GM12878 (cell line): ENCODE measurements around the gene RPS16. TPM values are rescaled to one million over a fixed set of nuclear protein-coding genes. Genes with fewer than 3 reads are reported as not detected.

ENCODE experiments used
- ATF7 ChIP-seq: fragments of 450-650 bp; IDR thresholded peaks from 2 replicates; pipeline ENCODE4 v1.6.1; 2016; ENCODE audit warnings: low read depth, mild to moderate bottlenecking
- BACH1 ChIP-seq: fragments of 450-650 bp; IDR thresholded peaks from 2 replicates; pipeline ENCODE4 v1.6.1; 2017; ENCODE audit warnings: mild to moderate bottlenecking, borderline replicate concordance
- BHLHE40 ChIP-seq, 2 experiments: fragments of 450-650 bp in 1 of 2; IDR thresholded peaks; 2 replicates each; pipeline ENCODE4 v1.6.1; 2011 to 2017; ENCODE audit warnings: low read depth in 2 of 2, borderline replicate concordance in 1 of 2, improper control_type of control experiment in 1 of 2, low read length in 1 of 2, mild to moderate bottlenecking in 1 of 2
- CHD1 ChIP-seq: IDR thresholded peaks from 2 replicates; pipeline ENCODE4 v1.6.1; 2012; ENCODE audit warnings: low read depth, low read length, improper control_type of control experiment
- CHD4 ChIP-seq: fragments of 200-600 bp; sonication (generic); IDR thresholded peaks from 2 replicates; pipeline ENCODE4 v1.6.1; 2016; ENCODE audit warnings: mild to moderate bottlenecking
- DPF2 ChIP-seq: fragments of 450-650 bp; IDR thresholded peaks from 2 replicates; pipeline ENCODE4 v1.6.1; 2017; ENCODE audit warnings: mild to moderate bottlenecking
- HCFC1 ChIP-seq: fragments of 150-350 bp; IDR thresholded peaks from 2 replicates; pipeline ENCODE4 v1.6.1; 2014; ENCODE audit warnings: low read length
- MEF2A ChIP-seq: IDR thresholded peaks from 2 replicates; pipeline ENCODE4 v1.6.1; 2011; ENCODE audit warnings: low read depth, mild to moderate bottlenecking, low read length, moderate library complexity; ENCODE audit not compliant: insufficient read depth
- MEF2B ChIP-seq: fragments of 450-650 bp; IDR thresholded peaks from 2 replicates; pipeline ENCODE4 v1.6.1; 2018; ENCODE audit warnings: mild to moderate bottlenecking, moderate library complexity; ENCODE audit not compliant: partially characterized antibody, poor library complexity, severe bottlenecking
- MTA2 ChIP-seq: fragments of 450-650 bp; IDR thresholded peaks from 2 replicates; pipeline ENCODE4 v1.6.1; 2016; ENCODE audit warnings: low read depth, mild to moderate bottlenecking, moderate library complexity
- MXI1 ChIP-seq: fragments of 150-350 bp; IDR thresholded peaks from 2 replicates; pipeline ENCODE4 v1.6.1; 2011; ENCODE audit warnings: low read depth, mild to moderate bottlenecking, inconsistent platforms, low read length, improper control_type of control experiment
- NFYA ChIP-seq: IDR thresholded peaks from 2 replicates; pipeline ENCODE4 v1.6.1; 2011; ENCODE audit warnings: low read depth, mild to moderate bottlenecking, low read length, improper control_type of control experiment, borderline replicate concordance
- NFYB ChIP-seq: IDR thresholded peaks from 2 replicates; pipeline ENCODE4 v1.6.1; 2011; ENCODE audit warnings: low read depth, mild to moderate bottlenecking, low read length, improper control_type of control experiment, moderate library complexity; ENCODE audit not compliant: insufficient read depth
- NR2F1 ChIP-seq: fragments of 450-650 bp; conservative IDR thresholded peaks from 2 replicates; pipeline ENCODE4 v1.6.1; 2017; ENCODE audit warnings: mild to moderate bottlenecking
- PML ChIP-seq: IDR thresholded peaks from 2 replicates; pipeline ENCODE4 v1.6.1; 2012; ENCODE audit warnings: low read length, inconsistent platforms
- POLR2AphosphoS5 ChIP-seq: IDR thresholded peaks from 2 replicates; pipeline ENCODE4 v1.6.1; 2011; ENCODE audit warnings: mild to moderate bottlenecking, low read length, inconsistent platforms
- RELA ChIP-seq: fragments of 450-650 bp; IDR thresholded peaks from 2 replicates; pipeline ENCODE4 v1.8.0; 2014; ENCODE audit warnings: borderline replicate concordance; ENCODE audit not compliant: partially characterized antibody
- RUNX3 ChIP-seq: IDR thresholded peaks from 2 replicates; pipeline ENCODE4 v1.6.1; 2012; ENCODE audit warnings: low read length, inconsistent platforms
- SUPT20H ChIP-seq: IDR thresholded peaks from 2 replicates; pipeline ENCODE4 v1.6.1; 2011; ENCODE audit warnings: low read depth, mild to moderate bottlenecking, low read length, moderate library complexity, borderline replicate concordance; ENCODE audit not compliant: control insufficient read depth
- YBX1 ChIP-seq: fragments of 450-650 bp; IDR thresholded peaks from 2 replicates; pipeline ENCODE4 v1.6.1; 2016; ENCODE audit warnings: antibody characterized with exemption
- ZBTB33 ChIP-seq: fragments of 450-650 bp; IDR thresholded peaks from 2 replicates; pipeline ENCODE4 v1.6.1; 2017; ENCODE audit warnings: mild to moderate bottlenecking
- ZNF384 ChIP-seq: IDR thresholded peaks from 2 replicates; pipeline ENCODE4 v1.6.1; 2012; ENCODE audit warnings: low read depth, mild to moderate bottlenecking, low read length, improper control_type of control experiment, borderline replicate concordance
- ZSCAN29 ChIP-seq: fragments of 450-650 bp; IDR thresholded peaks from 2 replicates; pipeline ENCODE4 v1.6.1; 2017; ENCODE audit warnings: mild to moderate bottlenecking, moderate library complexity
- ZZZ3 ChIP-seq: IDR thresholded peaks from 2 replicates; pipeline ENCODE4 v1.6.1; 2011; ENCODE audit warnings: low read depth; ENCODE audit not compliant: control insufficient read depth, insufficient read length
- polyA plus RNA-seq, 11 experiments: library from polyadenylated mRNA; depleted of rRNA in 4 of 11; unstranded in 6 of 11; stranded (reverse) in 5 of 11; fragments of >200 nt; fragmentation: Nextera tagmentation in 4 of 11; fragmentation: Illumina TruSeq in 1 of 11; extraction: Ambion mirVana in 4 of 11; extraction: Trizol in 1 of 11; gene quantifications; 1 replicate in 1 of 11; 2 replicates in 10 of 11; pipeline versions ENCODE4 v1.2.1 to v1.2.3, GENCODE V29; 2011 to 2016; ENCODE audit warnings: inconsistent platforms in 2 of 11, missing spikeins in 2 of 11, low read depth in 1 of 11
- total RNA-seq, 4 experiments: library from RNA; depleted of rRNA in 3 of 4; stranded (reverse); fragments of >200 nt in 3 of 4; fragmentation: Illumina TruSeq in 1 of 4; extraction: Trizol in 1 of 4; gene quantifications; 2 replicates each; pipeline versions ENCODE4 v1.2.1 to v1.2.3, GENCODE V29; 2013 to 2021
- TF ChIP-seq, protein P1 (sequence below): fragments of 450-650 bp; IDR thresholded peaks from 2 replicates; pipeline ENCODE4 v1.6.1; 2017; ENCODE audit warnings: borderline replicate concordance
- TF ChIP-seq, protein P2 (sequence below): IDR thresholded peaks from 2 replicates; pipeline ENCODE4 v1.6.1; 2012; ENCODE audit warnings: low read depth, low read length, improper control_type of control experiment
- TF ChIP-seq, protein P3 (sequence below): IDR thresholded peaks from 2 replicates; pipeline ENCODE4 v1.6.1; 2011; ENCODE audit warnings: borderline replicate concordance, low read depth, mild to moderate bottlenecking, moderate library complexity, low read length; ENCODE audit not compliant: insufficient read depth, poor library complexity, severe bottlenecking

Gene RPS16
- total and polyA plus RNA-seq, 10 of the 15 experiments (the other 5 are each of a cell fraction or from before 2014, with no cell fraction given): 148 to 4,810 (median 2,343) TPM

DNA sequence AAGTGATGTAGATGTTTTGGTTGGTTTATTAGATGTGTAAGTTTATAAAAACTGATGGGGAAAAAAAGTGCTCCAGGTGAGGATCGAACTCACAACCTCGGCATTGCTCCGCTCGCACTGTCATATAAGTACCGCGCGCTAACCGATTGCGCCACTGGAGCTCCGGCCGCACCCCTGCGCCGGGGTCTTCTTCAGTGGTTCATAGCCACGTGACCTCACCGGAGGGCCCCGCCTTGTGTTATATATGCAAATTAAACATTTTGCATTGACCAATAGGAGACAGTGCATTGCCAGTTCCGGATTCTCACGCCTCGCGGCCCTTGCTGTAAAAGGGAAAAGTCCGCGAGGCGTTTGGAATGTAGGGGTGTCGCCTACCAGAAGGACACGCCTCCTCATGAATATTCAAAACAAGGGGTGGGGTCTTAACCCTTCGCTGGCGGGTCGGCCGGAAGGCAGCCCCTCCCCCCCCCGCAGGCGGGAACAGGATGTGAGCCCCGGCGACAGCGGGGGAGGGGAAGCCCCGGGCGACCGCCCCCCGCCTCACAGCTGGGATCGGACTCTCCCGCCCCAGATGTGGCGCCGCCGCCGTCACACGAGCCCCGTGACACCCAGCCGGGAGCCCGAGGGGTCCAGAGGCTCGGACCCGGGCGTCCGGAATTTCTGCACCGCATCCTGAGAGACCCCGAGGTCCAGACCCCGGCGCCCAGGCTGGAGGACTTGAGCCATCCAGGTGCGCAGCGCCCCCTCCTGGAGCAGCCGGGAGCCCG, 23.5 kb downstream of the RPS16 start, which contains the start of gene PLEKHG2 (continued):
- no peak for TF ChIP-seq CHD4
- TF ChIP-seq ZZZ3: no peak
- peak; percentile 77 for TF ChIP-seq ZSCAN29
- TF ChIP-seq SUPT20H: no peak
- TF ChIP-seq ZNF384: no peak
- TF ChIP-seq, protein P1, sequence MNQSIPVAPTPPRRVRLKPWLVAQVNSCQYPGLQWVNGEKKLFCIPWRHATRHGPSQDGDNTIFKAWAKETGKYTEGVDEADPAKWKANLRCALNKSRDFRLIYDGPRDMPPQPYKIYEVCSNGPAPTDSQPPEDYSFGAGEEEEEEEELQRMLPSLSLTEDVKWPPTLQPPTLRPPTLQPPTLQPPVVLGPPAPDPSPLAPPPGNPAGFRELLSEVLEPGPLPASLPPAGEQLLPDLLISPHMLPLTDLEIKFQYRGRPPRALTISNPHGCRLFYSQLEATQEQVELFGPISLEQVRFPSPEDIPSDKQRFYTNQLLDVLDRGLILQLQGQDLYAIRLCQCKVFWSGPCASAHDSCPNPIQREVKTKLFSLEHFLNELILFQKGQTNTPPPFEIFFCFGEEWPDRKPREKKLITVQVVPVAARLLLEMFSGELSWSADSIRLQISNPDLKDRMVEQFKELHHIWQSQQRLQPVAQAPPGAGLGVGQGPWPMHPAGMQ: no peak
- TF ChIP-seq YBX1: no peak
- TF ChIP-seq RELA: no peak
- no peak for TF ChIP-seq NFYA
- peak; percentile 33; the same call in 1 of the 2 replicates for TF ChIP-seq MXI1
- TF ChIP-seq BHLHE40 (IDR thresholded peaks at IDR 0.05; ENCODE audit: borderline replicate concordance in 1 of 2, low read depth in 2 of 2, low read length in 1 of 2): peak; percentile 99
- peak; percentile 94 for TF ChIP-seq DPF2
- no peak for TF ChIP-seq RUNX3
- no peak; the same call in none of the 2 replicates for TF ChIP-seq HCFC1
- no peak for TF ChIP-seq ZBTB33
- peak; percentile 71 for TF ChIP-seq BACH1
- TF ChIP-seq, protein P2, sequence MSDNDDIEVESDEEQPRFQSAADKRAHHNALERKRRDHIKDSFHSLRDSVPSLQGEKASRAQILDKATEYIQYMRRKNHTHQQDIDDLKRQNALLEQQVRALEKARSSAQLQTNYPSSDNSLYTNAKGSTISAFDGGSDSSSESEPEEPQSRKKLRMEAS: 0 out of 2 replicates have a peak, but pooled peaks have one; percentile 34
- peak; percentile 87 for TF ChIP-seq NR2F1
- TF ChIP-seq ATF7: peak; percentile 84
- TF ChIP-seq, protein P3, sequence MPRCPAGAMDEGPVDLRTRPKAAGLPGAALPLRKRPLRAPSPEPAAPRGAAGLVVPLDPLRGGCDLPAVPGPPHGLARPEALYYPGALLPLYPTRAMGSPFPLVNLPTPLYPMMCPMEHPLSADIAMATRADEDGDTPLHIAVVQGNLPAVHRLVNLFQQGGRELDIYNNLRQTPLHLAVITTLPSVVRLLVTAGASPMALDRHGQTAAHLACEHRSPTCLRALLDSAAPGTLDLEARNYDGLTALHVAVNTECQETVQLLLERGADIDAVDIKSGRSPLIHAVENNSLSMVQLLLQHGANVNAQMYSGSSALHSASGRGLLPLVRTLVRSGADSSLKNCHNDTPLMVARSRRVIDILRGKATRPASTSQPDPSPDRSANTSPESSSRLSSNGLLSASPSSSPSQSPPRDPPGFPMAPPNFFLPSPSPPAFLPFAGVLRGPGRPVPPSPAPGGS: peak; percentile 25
- peak; percentile 54; the same call in 1 of the 2 replicates for TF ChIP-seq MTA2
- peak; percentile 96 for TF ChIP-seq POLR2AphosphoS5
- peak; percentile 89; the same call in 1 of the 2 replicates for TF ChIP-seq CHD1
- TF ChIP-seq NFYB: peak; percentile 77
- peak; percentile 42 for TF ChIP-seq MEF2B
- TF ChIP-seq MEF2A: 0 out of 2 replicates have a peak, but pooled peaks have one; percentile 3
- no peak for TF ChIP-seq PML
